Measurements from ENCODE around the gene SLC23A2. TPM values are rescaled to one million over a fixed set of nuclear protein-coding genes. Genes with fewer than 3 reads are reported as not detected.

Gene SLC23A2
- total RNA-seq, 1 donor from 2014 or later, result 79.8 TPM

- no peaks in the 10 kb centered on the region for H3K9me3 Mint-ChIP-seq
- ChIA-PET POLR2A (interaction anchor here (0.5 to 2.3 kb wide), 5 partner anchors 18 to 153 kb away, joined by 3 to 10 read pairs (median 5); no protein-coding TSS in a partner anchor), CTCF (interaction anchor here (1.3 to 2.1 kb wide), 2 partner anchors 134 to 208 kb away, joined by 4 to 5 read pairs; no protein-coding TSS in a partner anchor)
- H3K27me3 Mint-ChIP-seq, result no peaks in the 10 kb centered on the region
- H3K27ac Mint-ChIP-seq, result peak overlapping the region; percentile 57
- DNase-seq (no peak), ATAC-seq (ENCODE audit: low read depth) (no peak)
- intact Hi-C loops (cut with micrococcal nuclease), result no loop called here
- no peak for TF ChIP-seq CTCF (IDR thresholded peaks at IDR 0.05)
- H3K36me3 Mint-ChIP-seq (ENCODE audit: low read depth), result peaks cover 59% of the 10 kb centered on the region
- H3K4me1 Mint-ChIP-seq, result peaks cover 29% of the 10 kb centered on the region
- no peak overlapping the region for H3K4me3 Mint-ChIP-seq
Measured at GRCh38 chr20:4966826-4967751, 34.2 kb downstream of the SLC23A2 start.

DNA sequence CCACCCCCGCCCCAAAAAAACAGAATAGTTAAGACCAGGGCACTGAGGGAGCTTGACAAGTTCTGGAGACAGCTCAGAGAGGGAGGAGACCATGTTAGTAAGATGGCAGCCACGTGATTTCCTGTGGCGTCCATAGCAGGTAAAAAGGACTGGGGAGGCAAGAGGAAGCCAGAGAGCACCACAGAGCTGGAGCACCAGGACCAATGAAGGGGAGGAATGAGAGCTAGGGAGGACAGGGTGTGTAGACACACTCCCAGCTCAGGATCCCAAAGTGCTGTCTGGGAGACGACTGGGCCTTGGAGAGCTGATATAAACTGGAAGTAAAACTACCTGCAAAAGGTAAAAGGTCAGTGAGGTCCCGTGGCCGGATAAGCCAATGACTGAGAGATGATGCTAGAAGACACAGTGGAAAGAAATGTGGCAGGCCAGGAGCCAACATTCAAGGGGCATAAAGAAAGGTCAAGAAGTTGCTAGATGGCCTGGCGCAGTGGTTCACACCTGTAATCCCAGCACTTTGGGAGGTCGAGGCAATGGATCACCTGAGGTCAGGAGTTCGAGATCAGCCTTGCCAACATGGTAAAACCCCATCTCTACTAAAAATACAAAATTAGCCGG is 39.0 kb downstream of the SLC23A2 start:
- Mint-ChIP-seq H3K4me1 (peaks cover 39% of the 10 kb centered on the region), H3K4me3 (no peak overlapping the region), H3K27me3 (no peaks in the 10 kb centered on the region), H3K27ac (peak overlapping the region; percentile 62), H3K9me3 (no peaks in the 10 kb centered on the region), H3K36me3 (ENCODE audit: low read depth) (peaks cover 34% of the 10 kb centered on the region)
- intact Hi-C loops (cut with micrococcal nuclease), result no loop called here
- no peak for TF ChIP-seq CTCF (IDR thresholded peaks at IDR 0.05)
- no peak for DNase-seq
- CTCF ChIA-PET, result interaction anchor here (1.3 kb wide), 1 partner anchor 203 kb away, joined by 3 read pairs; no protein-coding TSS in a partner anchor
- ATAC-seq (ENCODE audit: low read depth), result peak; percentile 19
- POLR2A ChIA-PET, result interaction anchor here (0.6 to 3.1 kb wide), 2 partner anchors 11 to 27 kb away, joined by 3 to 21 read pairs; no protein-coding TSS in a partner anchor

- CTCF ChIA-PET, result interaction anchor here (1.3 kb wide), 1 partner anchor 203 kb away, joined by 3 read pairs; no protein-coding TSS in a partner anchor
- Mint-ChIP-seq H3K4me1 (peaks cover 39% of the 10 kb centered on the region), H3K36me3 (ENCODE audit: low read depth) (peaks cover 29% of the 10 kb centered on the region), H3K4me3 (no peak overlapping the region), H3K27ac (peak overlapping the region; percentile 67), H3K9me3 (no peaks in the 10 kb centered on the region), H3K27me3 (no peaks in the 10 kb centered on the region)
- ATAC-seq (ENCODE audit: low read depth) (peak; percentile 34), DNase-seq (no peak)
- intact Hi-C loops (cut with micrococcal nuclease), result no loop called here
- no peak for TF ChIP-seq CTCF (IDR thresholded peaks at IDR 0.05)
- POLR2A ChIA-PET, result interaction anchor here (3.1 kb wide), 1 partner anchor 12 kb away, joined by 21 read pairs; no protein-coding TSS in a partner anchor
Measured at GRCh38 chr20:4961746-4962145, 39.6 kb downstream of the SLC23A2 start.

DNA sequence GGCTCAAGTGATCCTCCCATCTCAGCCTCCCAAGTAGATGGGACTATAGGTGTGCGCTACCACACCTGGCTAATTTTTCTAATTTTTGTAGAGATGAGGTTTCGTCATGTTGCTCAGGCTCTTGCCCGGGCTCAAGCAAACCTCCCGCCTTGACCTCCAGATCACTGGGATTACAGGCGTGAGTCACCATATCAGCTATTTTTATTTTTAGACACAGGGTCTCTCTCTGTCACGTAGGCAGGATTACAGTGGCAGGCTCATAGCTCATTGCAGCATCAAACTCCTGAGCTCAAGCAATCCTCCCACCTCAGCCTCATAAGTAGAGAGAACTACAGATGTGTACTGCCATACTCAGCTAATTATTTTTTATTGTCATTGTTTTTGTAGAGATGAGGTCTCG is 41.7 kb downstream of the SLC23A2 start:
- intact Hi-C loops (cut with micrococcal nuclease), result loop anchor here (2.0 kb wide), 1 partner anchor 41 kb away; the partner anchor contains the start of gene SLC23A2
- H3K4me1 Mint-ChIP-seq, result peaks cover 46% of the 10 kb centered on the region
- TF ChIP-seq CTCF (IDR thresholded peaks at IDR 0.05), result no peak
- ChIA-PET CTCF (interaction anchor here (0.5 kb wide), 1 partner anchor 13 kb away, joined by 3 read pairs; no protein-coding TSS in a partner anchor), POLR2A (interaction anchor here (0.8 to 3.1 kb wide), 3 partner anchors 14 to 146 kb away, joined by 5 to 21 read pairs (median 5); no protein-coding TSS in a partner anchor)
- no peaks in the 10 kb centered on the region for H3K9me3 Mint-ChIP-seq
- ATAC-seq (ENCODE audit: low read depth) (no peak), DNase-seq (no peak)
- H3K27me3 Mint-ChIP-seq, result no peaks in the 10 kb centered on the region
- H3K4me3 Mint-ChIP-seq, result no peak overlapping the region
- peak overlapping the region; percentile 41 for H3K27ac Mint-ChIP-seq
- H3K36me3 Mint-ChIP-seq (ENCODE audit: low read depth), result peaks cover 19% of the 10 kb centered on the region
